GM12873 (cell line): Measurements from ENCODE around the gene PHC1.
A peak's percentile ranks its signal among the peaks of the same experiment; 100 is the strongest.

Experiments used
- CTCF ChIP-seq: IDR thresholded peaks from 2 replicates; pipeline ENCODE4 v1.5.1; 2012; ENCODE audit warnings: low read depth, mild to moderate bottlenecking, moderate library complexity, low read length, control low read depth; ENCODE audit not compliant: insufficient read depth; ENCODE audit errors: missing control alignments

The PHC1 gene

GRCh38 chr12:8886502-8887284 lies 27.6 kb upstream of the PHC1 start:
- TF ChIP-seq CTCF: no peak

- TF ChIP-seq CTCF: no peak
These were observed 27.0 kb upstream of the PHC1 start for GRCh38 chr12:8887285-8887715.

- peak; percentile 77 for TF ChIP-seq CTCF
These were observed 23.8 kb upstream of the PHC1 start for GRCh38 chr12:8890313-8891085.

GRCh38 chr12:8891976-8892375 lies 22.3 kb upstream of the PHC1 start:
- no peak for TF ChIP-seq CTCF

GRCh38 chr12:8894378-8894777 lies 19.9 kb upstream of the PHC1 start:
- no peak for TF ChIP-seq CTCF

- TF ChIP-seq CTCF: no peak
These were observed 19.3 kb upstream of the PHC1 start for GRCh38 chr12:8894986-8895385.

- no peak for TF ChIP-seq CTCF
These were observed 17.2 kb upstream of the PHC1 start for GRCh38 chr12:8897081-8897480.
